ENCODE measurements around the gene C9orf72.

DNA sequence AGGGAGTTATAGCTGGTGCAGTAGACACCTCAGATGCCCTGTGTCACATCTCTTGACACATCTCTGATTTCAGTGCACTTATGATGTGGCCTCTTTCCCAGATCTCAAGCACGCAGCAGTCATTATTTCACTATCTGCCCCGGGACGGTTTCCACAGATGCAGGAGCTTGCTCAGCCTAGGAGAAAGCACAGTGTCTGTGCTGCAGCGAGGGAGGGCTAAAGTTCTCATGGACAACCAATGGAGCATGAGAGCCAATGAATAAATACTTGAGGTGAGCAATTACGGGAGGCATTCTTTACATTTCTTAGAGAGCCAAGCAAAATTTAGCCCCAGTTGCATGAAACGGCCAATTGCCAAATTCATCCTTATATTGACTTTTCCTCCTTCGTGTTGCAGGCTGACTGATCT is 36.2 kb downstream of the C9orf72 start:
- TF ChIP-seq MYC (CRISPR knock-in tag; IDR thresholded peaks at IDR 0.05; ENCODE audit: borderline replicate concordance) = no peak
- TF ChIP-seq HINFP (CRISPR knock-in tag; IDR thresholded peaks at IDR 0.05; ENCODE audit: low read depth) = no peak
- no peak for TF ChIP-seq CREBL2 (CRISPR knock-in tag; IDR thresholded peaks at IDR 0.05; ENCODE audit: borderline replicate concordance)
- TF ChIP-seq, protein P1, sequence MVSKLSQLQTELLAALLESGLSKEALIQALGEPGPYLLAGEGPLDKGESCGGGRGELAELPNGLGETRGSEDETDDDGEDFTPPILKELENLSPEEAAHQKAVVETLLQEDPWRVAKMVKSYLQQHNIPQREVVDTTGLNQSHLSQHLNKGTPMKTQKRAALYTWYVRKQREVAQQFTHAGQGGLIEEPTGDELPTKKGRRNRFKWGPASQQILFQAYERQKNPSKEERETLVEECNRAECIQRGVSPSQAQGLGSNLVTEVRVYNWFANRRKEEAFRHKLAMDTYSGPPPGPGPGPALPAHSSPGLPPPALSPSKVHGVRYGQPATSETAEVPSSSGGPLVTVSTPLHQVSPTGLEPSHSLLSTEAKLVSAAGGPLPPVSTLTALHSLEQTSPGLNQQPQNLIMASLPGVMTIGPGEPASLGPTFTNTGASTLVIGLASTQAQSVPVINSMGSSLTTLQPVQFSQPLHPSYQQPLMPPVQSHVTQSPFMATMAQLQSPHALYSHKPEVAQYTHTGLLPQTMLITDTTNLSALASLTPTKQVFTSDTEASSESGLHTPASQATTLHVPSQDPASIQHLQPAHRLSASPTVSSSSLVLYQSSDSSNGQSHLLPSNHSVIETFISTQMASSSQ (IDR thresholded peaks at IDR 0.05; ENCODE audit: low read depth) = no peak
- TF ChIP-seq, protein P1 (CRISPR knock-in tag; IDR thresholded peaks at IDR 0.05; ENCODE audit: borderline replicate concordance) = no peak
- TF ChIP-seq IRX3 (CRISPR knock-in tag; IDR thresholded peaks at IDR 0.05; ENCODE audit: borderline replicate concordance, low read depth) = no peak
- no peak for TF ChIP-seq SNRNP70 (IDR thresholded peaks at IDR 0.05; ENCODE audit: low read depth, low read length)
- TF ChIP-seq, protein P2, sequence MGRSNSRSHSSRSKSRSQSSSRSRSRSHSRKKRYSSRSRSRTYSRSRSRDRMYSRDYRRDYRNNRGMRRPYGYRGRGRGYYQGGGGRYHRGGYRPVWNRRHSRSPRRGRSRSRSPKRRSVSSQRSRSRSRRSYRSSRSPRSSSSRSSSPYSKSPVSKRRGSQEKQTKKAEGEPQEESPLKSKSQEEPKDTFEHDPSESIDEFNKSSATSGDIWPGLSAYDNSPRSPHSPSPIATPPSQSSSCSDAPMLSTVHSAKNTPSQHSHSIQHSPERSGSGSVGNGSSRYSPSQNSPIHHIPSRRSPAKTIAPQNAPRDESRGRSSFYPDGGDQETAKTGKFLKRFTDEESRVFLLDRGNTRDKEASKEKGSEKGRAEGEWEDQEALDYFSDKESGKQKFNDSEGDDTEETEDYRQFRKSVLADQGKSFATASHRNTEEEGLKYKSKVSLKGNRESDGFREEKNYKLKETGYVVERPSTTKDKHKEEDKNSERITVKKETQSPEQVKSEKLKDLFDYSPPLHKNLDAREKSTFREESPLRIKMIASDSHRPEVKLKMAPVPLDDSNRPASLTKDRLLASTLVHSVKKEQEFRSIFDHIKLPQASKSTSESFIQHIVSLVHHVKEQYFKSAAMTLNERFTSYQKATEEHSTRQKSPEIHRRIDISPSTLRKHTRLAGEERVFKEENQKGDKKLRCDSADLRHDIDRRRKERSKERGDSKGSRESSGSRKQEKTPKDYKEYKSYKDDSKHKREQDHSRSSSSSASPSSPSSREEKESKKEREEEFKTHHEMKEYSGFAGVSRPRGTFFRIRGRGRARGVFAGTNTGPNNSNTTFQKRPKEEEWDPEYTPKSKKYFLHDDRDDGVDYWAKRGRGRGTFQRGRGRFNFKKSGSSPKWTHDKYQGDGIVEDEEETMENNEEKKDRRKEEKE (IDR thresholded peaks at IDR 0.05) = no peak
- TF ChIP-seq POLR2A (IDR thresholded peaks at IDR 0.05; ENCODE audit: insufficient read depth in 1 of 2, low read depth in 2 of 2, low read length in 2 of 2) = no peak
- TF ChIP-seq ZNF589 (CRISPR knock-in tag; conservative IDR thresholded peaks at IDR 0.05) = no peak

Data from HepG2 (cell line).